ENCODE data around the gene SUGCT.

The SUGCT gene

DNA sequence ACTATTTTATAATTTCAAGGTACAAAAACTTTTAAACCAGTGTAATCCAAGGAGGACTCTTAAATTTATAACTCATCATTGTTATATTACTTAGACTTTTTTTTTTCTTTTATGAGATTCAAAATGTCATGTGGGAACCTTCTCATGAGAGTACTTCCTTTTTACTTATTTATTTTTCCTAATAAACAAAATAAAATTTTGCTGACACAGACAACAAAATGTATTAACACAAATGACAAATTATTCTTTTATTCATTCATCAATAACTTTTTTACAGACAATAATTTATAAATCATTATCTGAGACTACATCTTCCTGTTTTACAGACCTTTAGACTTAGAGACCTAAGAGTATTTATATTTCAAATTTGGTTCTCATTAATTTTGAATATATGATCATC, 706.2 kb downstream of the SUGCT start:
- TF ChIP-seq CTCF (IDR thresholded peaks at IDR 0.05; ENCODE audit: control insufficient read depth, extremely low read depth, insufficient read depth), result no peak
- no peak for DNase-seq (ENCODE audit: low read depth)
- H3K4me3 ChIP-seq (ENCODE audit: low read depth, low read length), result no peak overlapping the region

- no peak for DNase-seq (ENCODE audit: low read depth)
- TF ChIP-seq CTCF (IDR thresholded peaks at IDR 0.05; ENCODE audit: control insufficient read depth, extremely low read depth, insufficient read depth), result no peak
- no peak overlapping the region for H3K4me3 ChIP-seq (ENCODE audit: low read depth, low read length)
Observed at GRCh38 chr7:40842641-40843040, 707.8 kb downstream of the SUGCT start.

GRCh38 chr7:40843338-40843985, 708.7 kb downstream of the SUGCT start:
- H3K4me3 ChIP-seq (ENCODE audit: low read depth, low read length), result no peak overlapping the region
- DNase-seq (ENCODE audit: low read depth), result no peak
- TF ChIP-seq CTCF (IDR thresholded peaks at IDR 0.05; ENCODE audit: control insufficient read depth, extremely low read depth, insufficient read depth), result no peak

GRCh38 chr7:40845943-40846342, 711.1 kb downstream of the SUGCT start:
- no peak overlapping the region for H3K4me3 ChIP-seq (ENCODE audit: low read depth, low read length)
- no peak for TF ChIP-seq CTCF (IDR thresholded peaks at IDR 0.05; ENCODE audit: control insufficient read depth, extremely low read depth, insufficient read depth)
- no peak for DNase-seq (ENCODE audit: low read depth)

- no peak for TF ChIP-seq CTCF (IDR thresholded peaks at IDR 0.05; ENCODE audit: control insufficient read depth, extremely low read depth, insufficient read depth)
- no peak for DNase-seq (ENCODE audit: low read depth)
- no peak overlapping the region for H3K4me3 ChIP-seq (ENCODE audit: low read depth, low read length)
Observed at GRCh38 chr7:40847921-40848320, 713.1 kb downstream of the SUGCT start.

DNA sequence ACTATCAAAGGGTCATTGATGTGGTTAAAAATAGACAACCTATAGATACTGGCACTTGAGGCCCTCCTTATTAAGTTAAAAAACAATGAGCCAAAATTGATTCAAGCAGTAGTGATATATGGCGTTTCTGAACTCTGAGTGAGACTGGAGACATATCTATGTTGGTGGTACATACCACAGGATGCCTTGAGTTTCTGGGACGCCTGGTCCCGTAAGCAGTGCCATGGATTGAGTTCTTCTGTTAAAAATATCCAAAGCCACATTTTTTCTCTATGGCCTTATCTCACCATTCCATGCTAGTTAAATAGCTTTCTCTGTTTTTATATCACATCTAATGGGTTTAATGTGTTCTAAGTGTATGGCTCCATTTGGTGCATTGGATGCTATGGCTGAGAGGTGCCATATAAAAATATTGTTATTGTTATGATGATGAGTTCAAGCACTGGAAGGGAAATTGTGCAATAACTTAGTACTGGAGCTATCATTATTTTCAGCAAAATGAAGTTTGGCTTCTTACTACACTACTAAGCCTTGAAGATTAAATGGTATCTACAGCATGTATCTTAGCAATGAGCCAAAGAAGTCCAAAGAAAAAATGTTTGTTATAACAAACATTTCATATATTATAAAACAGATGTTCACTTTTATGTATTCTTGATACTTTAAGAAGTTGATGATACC, 713.9 kb downstream of the SUGCT start:
- H3K4me3 ChIP-seq (ENCODE audit: low read depth, low read length), result no peak overlapping the region
- DNase-seq (ENCODE audit: low read depth), result no peak
- TF ChIP-seq CTCF (IDR thresholded peaks at IDR 0.05; ENCODE audit: control insufficient read depth, extremely low read depth, insufficient read depth), result no peak

GRCh38 chr7:40850017-40850416, 715.2 kb downstream of the SUGCT start:
- H3K4me3 ChIP-seq (ENCODE audit: low read depth, low read length), result no peak overlapping the region
- no peak for DNase-seq (ENCODE audit: low read depth)
- no peak for TF ChIP-seq CTCF (IDR thresholded peaks at IDR 0.05; ENCODE audit: control insufficient read depth, extremely low read depth, insufficient read depth)

Data from LNCaP clone FGC (cell line).